ENCODE measurements around the gene SENP1.

Gene SENP1

DNA sequence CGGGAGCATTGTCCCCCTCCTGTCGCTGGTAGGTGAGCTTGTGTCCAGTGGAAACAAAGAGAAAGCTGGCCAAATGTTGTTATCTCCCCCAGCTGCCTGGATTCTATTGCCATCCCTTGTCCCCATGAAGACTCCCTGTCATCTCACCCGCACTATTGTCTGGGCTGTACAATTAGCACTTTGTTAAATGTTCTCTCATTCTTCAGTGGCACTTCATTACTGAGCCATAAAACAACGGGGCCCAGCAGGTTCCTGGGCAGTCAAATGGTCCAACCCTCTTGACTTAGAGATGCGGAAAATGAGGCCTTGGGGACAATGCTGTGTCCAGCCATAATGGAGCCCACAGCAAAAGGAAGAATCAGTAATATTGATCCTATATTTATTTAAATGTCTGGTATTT, 88.4 kb downstream of the SENP1 start:
- no peaks in the 10 kb centered on the region for H3K79me1 ChIP-seq (ENCODE audit: low read length)

DNA sequence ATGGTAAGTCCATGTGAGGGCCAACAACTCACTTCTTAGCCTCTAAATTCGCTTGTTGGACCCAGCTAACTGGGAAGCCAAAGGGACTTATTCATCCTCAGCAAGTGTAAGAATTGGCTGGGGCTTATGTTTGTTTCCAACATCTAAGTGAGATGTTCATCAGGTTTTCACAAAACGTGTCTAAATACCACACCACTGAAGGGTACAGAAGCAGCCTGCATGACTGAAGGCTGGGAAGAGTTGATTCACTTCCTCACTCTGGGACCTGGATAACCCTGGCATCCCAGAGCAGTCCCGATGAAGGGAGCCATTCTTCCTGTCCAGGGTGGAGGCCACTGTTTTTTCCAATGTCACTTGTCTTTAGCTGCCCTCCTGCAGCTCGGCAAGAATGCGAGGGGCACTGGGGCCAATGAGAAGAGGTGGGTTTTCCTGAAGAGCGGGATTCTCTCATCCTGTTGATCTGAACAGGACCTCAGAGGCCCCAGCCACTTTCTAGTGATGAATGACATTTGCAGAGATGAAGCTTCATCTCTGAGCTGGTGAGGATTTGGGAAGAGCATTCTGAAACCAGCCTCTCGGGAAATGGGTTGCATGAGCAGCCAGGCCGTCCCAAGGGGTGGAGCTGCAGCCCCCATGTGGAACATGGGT, 89.4 kb downstream of the SENP1 start:
- H3K4me1 ChIP-seq (ENCODE audit: control insufficient read depth, low read depth, low read length), result no peaks in the 10 kb centered on the region
- no peak overlapping the region for H4K5ac ChIP-seq (ENCODE audit: low read length)
- H2BK15ac ChIP-seq (replicated peaks; ENCODE audit: low read depth), result no peak overlapping the region
- H2BK120ac ChIP-seq (ENCODE audit: low read depth, low read length), result no peak overlapping the region
- no peak overlapping the region for H3K18ac ChIP-seq (ENCODE audit: low read length)
- no peak overlapping the region for H3K4me3 ChIP-seq (ENCODE audit: low read length)
- H4K8ac ChIP-seq (ENCODE audit: low read depth, low read length), result no peak overlapping the region
- H3K56ac ChIP-seq (ENCODE audit: low read length), result no peak overlapping the region
- WGBS (ENCODE audit: extremely low coverage, insufficient coverage, low lambda C conversion rate), result no CpG with 5 or more reads among the region's 8 CpGs
- H2AK5ac ChIP-seq (ENCODE audit: low read length), result no peak overlapping the region
- no peaks in the 10 kb centered on the region for H3K79me1 ChIP-seq (ENCODE audit: low read length)
- H3K27ac ChIP-seq (ENCODE audit: low read depth, low read length), result no peak overlapping the region
- H3K79me2 ChIP-seq (ENCODE audit: control insufficient read depth, insufficient read depth, low read length), result no peaks in the 10 kb centered on the region
- no peak for DNase-seq
- no peak overlapping the region for H2BK5ac ChIP-seq (ENCODE audit: low read length)
- no peak overlapping the region for H3K4me2 ChIP-seq (ENCODE audit: low read length)
- H3K27me3 ChIP-seq (ENCODE audit: insufficient read depth, low read length, poor library complexity), result peaks cover 68% of the 10 kb centered on the region
- H3K36me3 ChIP-seq (ENCODE audit: control insufficient read depth, insufficient read depth, low read length), result no peaks in the 10 kb centered on the region
- H3K23ac ChIP-seq (ENCODE audit: low read length), result no peak overlapping the region
- no peak overlapping the region for H3K9ac ChIP-seq (ENCODE audit: low read length)
- H3K4ac ChIP-seq (ENCODE audit: low read depth, low read length), result no peak overlapping the region

More for the DNA sequence above, 88.4 kb downstream of the SENP1 start:
- H4K5ac ChIP-seq (ENCODE audit: low read length), result no peak overlapping the region
- H2BK120ac ChIP-seq (ENCODE audit: low read depth, low read length), result no peak overlapping the region
- H3K18ac ChIP-seq (ENCODE audit: low read length), result no peak overlapping the region
- H2AK5ac ChIP-seq (ENCODE audit: low read length), result no peak overlapping the region
- no peak overlapping the region for H3K4me2 ChIP-seq (ENCODE audit: low read length)
- H3K56ac ChIP-seq (ENCODE audit: low read length), result no peak overlapping the region
- H3K36me3 ChIP-seq (ENCODE audit: control insufficient read depth, insufficient read depth, low read length), result no peaks in the 10 kb centered on the region
- H3K27me3 ChIP-seq (ENCODE audit: insufficient read depth, low read length, poor library complexity), result peaks cover 65% of the 10 kb centered on the region
- H3K79me2 ChIP-seq (ENCODE audit: control insufficient read depth, insufficient read depth, low read length), result no peaks in the 10 kb centered on the region
- H3K4me3 ChIP-seq (ENCODE audit: low read length), result no peak overlapping the region
- H3K4me1 ChIP-seq (ENCODE audit: control insufficient read depth, low read depth, low read length), result no peaks in the 10 kb centered on the region
- WGBS (ENCODE audit: extremely low coverage, insufficient coverage, low lambda C conversion rate), result no CpG with 5 or more reads among the region's 5 CpGs
- H3K9ac ChIP-seq (ENCODE audit: low read length), result no peak overlapping the region
- H4K8ac ChIP-seq (ENCODE audit: low read depth, low read length), result no peak overlapping the region
- DNase-seq, result no peak
- no peak overlapping the region for H2BK5ac ChIP-seq (ENCODE audit: low read length)
- no peak overlapping the region for H3K27ac ChIP-seq (ENCODE audit: low read depth, low read length)
- no peak overlapping the region for H3K4ac ChIP-seq (ENCODE audit: low read depth, low read length)
- no peak overlapping the region for H2BK15ac ChIP-seq (replicated peaks; ENCODE audit: low read depth)
- no peak overlapping the region for H3K23ac ChIP-seq (ENCODE audit: low read length)

DNA sequence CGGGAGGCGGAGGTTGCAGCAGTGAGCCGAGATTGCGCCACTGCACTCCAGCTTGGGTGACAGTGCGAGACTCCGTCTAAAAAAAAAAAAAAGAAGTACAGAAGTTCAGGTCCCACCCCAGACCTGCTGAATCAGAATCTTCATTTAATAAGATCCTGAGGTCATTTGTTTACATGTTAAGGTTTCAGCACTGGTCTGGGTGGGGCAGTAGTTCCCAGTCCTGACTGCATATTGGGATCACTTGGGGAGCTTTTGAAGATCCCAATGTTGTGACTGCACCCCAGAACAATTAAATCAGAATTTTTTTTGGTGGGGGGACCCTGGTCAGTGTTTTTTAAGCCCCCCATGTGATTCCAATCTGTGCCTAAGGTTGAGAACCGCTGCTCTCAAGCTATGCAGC, 89.9 kb downstream of the SENP1 start:
- Histone ChIP-seq H3K4ac (ENCODE audit: low read depth, low read length) (no peak overlapping the region), H4K8ac (ENCODE audit: low read depth, low read length) (no peak overlapping the region), H2BK5ac (ENCODE audit: low read length) (no peak overlapping the region), H3K23ac (ENCODE audit: low read length) (no peak overlapping the region), H2BK15ac (replicated peaks; ENCODE audit: low read depth) (no peak overlapping the region), H3K56ac (ENCODE audit: low read length) (no peak overlapping the region), H3K79me1 (ENCODE audit: low read length) (no peaks in the 10 kb centered on the region), H3K79me2 (ENCODE audit: control insufficient read depth, insufficient read depth, low read length) (no peaks in the 10 kb centered on the region), H3K9ac (ENCODE audit: low read length) (no peak overlapping the region), H3K36me3 (ENCODE audit: control insufficient read depth, insufficient read depth, low read length) (no peaks in the 10 kb centered on the region), H2AK5ac (ENCODE audit: low read length) (no peak overlapping the region), H4K5ac (ENCODE audit: low read length) (no peak overlapping the region), H3K27ac (ENCODE audit: low read depth, low read length) (no peak overlapping the region), H3K4me3 (ENCODE audit: low read length) (no peak overlapping the region), H2BK120ac (ENCODE audit: low read depth, low read length) (no peak overlapping the region), H3K4me2 (ENCODE audit: low read length) (no peak overlapping the region), H3K18ac (ENCODE audit: low read length) (no peak overlapping the region), H3K4me1 (ENCODE audit: control insufficient read depth, low read depth, low read length) (no peaks in the 10 kb centered on the region), H3K27me3 (ENCODE audit: insufficient read depth, low read length, poor library complexity) (peaks cover 70% of the 10 kb centered on the region)
- no peak for DNase-seq
- WGBS (ENCODE audit: extremely low coverage, insufficient coverage, low lambda C conversion rate), result no CpG with 5 or more reads among the region's 7 CpGs

DNA sequence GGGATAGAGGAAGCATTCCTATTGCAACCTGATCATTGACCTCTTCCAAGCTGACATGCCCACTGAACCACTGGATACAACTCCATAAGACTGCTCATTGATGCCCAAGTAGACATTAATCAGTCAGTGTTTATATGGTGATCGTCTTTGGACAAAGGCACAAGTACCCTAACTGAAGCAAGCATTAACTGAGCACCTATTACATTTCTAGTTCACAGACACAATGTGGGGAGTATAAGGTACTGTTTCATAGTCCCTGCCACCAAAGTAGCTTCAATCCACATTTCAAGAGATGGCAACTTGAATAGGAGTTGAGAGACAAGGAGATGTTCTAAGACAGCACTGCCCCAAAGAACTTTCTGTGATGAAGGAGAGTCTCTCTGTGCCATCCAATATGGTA, 90.8 kb downstream of the SENP1 start:
- H2AK5ac ChIP-seq (ENCODE audit: low read length), result no peak overlapping the region
- no peak overlapping the region for H3K56ac ChIP-seq (ENCODE audit: low read length)
- no CpG with 5 or more reads among the region's 1 CpG for WGBS (ENCODE audit: extremely low coverage, insufficient coverage, low lambda C conversion rate)
- no peak overlapping the region for H2BK15ac ChIP-seq (replicated peaks; ENCODE audit: low read depth)
- H3K4me2 ChIP-seq (ENCODE audit: low read length), result no peak overlapping the region
- no peaks in the 10 kb centered on the region for H3K79me1 ChIP-seq (ENCODE audit: low read length)
- H3K79me2 ChIP-seq (ENCODE audit: control insufficient read depth, insufficient read depth, low read length), result no peaks in the 10 kb centered on the region
- H2BK5ac ChIP-seq (ENCODE audit: low read length), result no peak overlapping the region
- no peak overlapping the region for H4K5ac ChIP-seq (ENCODE audit: low read length)
- DNase-seq, result no peak
- no peak overlapping the region for H3K27ac ChIP-seq (ENCODE audit: low read depth, low read length)
- peaks cover 75% of the 10 kb centered on the region for H3K27me3 ChIP-seq (ENCODE audit: insufficient read depth, low read length, poor library complexity)
- H3K36me3 ChIP-seq (ENCODE audit: control insufficient read depth, insufficient read depth, low read length), result no peaks in the 10 kb centered on the region
- no peak overlapping the region for H3K23ac ChIP-seq (ENCODE audit: low read length)
- no peak overlapping the region for H3K18ac ChIP-seq (ENCODE audit: low read length)
- no peak overlapping the region for H3K9ac ChIP-seq (ENCODE audit: low read length)
- H3K4me1 ChIP-seq (ENCODE audit: control insufficient read depth, low read depth, low read length), result no peaks in the 10 kb centered on the region
- H3K4ac ChIP-seq (ENCODE audit: low read depth, low read length), result no peak overlapping the region
- H2BK120ac ChIP-seq (ENCODE audit: low read depth, low read length), result no peak overlapping the region
- no peak overlapping the region for H4K8ac ChIP-seq (ENCODE audit: low read depth, low read length)
- no peak overlapping the region for H3K4me3 ChIP-seq (ENCODE audit: low read length)

DNA sequence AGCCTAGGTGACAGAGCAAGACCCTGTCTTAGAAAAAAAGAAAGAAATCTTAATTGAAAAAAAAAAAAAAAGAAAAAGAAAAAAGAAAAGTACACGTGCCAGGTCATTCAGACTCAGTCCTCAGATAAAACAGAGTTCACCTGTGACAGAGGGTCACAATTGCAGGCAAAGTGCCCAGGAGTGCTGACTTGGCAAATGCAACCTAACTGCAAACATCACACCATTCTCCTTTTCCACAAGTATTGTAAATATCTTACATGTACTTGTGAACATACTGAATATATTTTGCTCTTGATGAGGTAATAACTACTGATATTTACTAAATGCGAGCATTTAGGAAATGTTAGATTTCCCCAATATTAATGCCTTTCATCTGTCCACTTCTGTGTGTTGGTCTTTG, 92.6 kb downstream of the SENP1 start:
- H2BK120ac ChIP-seq (ENCODE audit: low read depth, low read length), result no peak overlapping the region
- H3K23ac ChIP-seq (ENCODE audit: low read length), result no peak overlapping the region
- no peak overlapping the region for H3K18ac ChIP-seq (ENCODE audit: low read length)
- no peak overlapping the region for H3K4me2 ChIP-seq (ENCODE audit: low read length)
- no peak overlapping the region for H2AK5ac ChIP-seq (ENCODE audit: low read length)
- no peaks in the 10 kb centered on the region for H3K36me3 ChIP-seq (ENCODE audit: control insufficient read depth, insufficient read depth, low read length)
- no peaks in the 10 kb centered on the region for H3K79me1 ChIP-seq (ENCODE audit: low read length)
- H3K9ac ChIP-seq (ENCODE audit: low read length), result no peak overlapping the region
- H3K79me2 ChIP-seq (ENCODE audit: control insufficient read depth, insufficient read depth, low read length), result no peaks in the 10 kb centered on the region
- no peak overlapping the region for H3K27ac ChIP-seq (ENCODE audit: low read depth, low read length)
- H3K4me3 ChIP-seq (ENCODE audit: low read length), result no peak overlapping the region
- WGBS (ENCODE audit: extremely low coverage, insufficient coverage, low lambda C conversion rate), result no CpG with 5 or more reads among the region's 2 CpGs
- peaks cover 75% of the 10 kb centered on the region for H3K27me3 ChIP-seq (ENCODE audit: insufficient read depth, low read length, poor library complexity)
- H3K56ac ChIP-seq (ENCODE audit: low read length), result no peak overlapping the region
- H3K4me1 ChIP-seq (ENCODE audit: control insufficient read depth, low read depth, low read length), result no peaks in the 10 kb centered on the region
- H4K8ac ChIP-seq (ENCODE audit: low read depth, low read length), result no peak overlapping the region
- no peak overlapping the region for H3K4ac ChIP-seq (ENCODE audit: low read depth, low read length)
- DNase-seq, result no peak
- H4K5ac ChIP-seq (ENCODE audit: low read length), result no peak overlapping the region
- no peak overlapping the region for H2BK5ac ChIP-seq (ENCODE audit: low read length)
- H2BK15ac ChIP-seq (replicated peaks; ENCODE audit: low read depth), result no peak overlapping the region

DNA sequence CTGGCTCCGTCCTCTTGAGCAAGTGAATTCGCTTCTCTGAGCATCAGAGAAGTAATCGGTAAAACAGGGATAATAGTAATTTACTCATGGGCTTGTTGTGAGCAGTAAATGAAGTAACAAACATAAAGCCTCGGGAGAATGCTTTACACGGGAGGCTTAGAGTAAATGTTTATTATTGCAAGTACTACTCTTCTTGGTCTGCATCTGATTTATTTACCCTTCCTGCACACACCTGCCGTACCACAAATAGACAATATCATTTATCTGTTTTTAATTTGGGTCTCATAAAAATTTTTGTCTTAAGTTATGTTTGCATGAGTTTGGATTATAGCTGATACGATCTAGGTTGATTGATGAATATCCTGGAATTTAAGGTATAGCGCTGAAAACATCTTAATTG, 93.8 kb downstream of the SENP1 start:
- no peaks in the 10 kb centered on the region for H3K79me2 ChIP-seq (ENCODE audit: control insufficient read depth, insufficient read depth, low read length)
- peaks cover 70% of the 10 kb centered on the region for H3K27me3 ChIP-seq (ENCODE audit: insufficient read depth, low read length, poor library complexity)
- no peak overlapping the region for H3K56ac ChIP-seq (ENCODE audit: low read length)
- no peak overlapping the region for H3K4me3 ChIP-seq (ENCODE audit: low read length)
- no peak overlapping the region for H4K5ac ChIP-seq (ENCODE audit: low read length)
- no peak overlapping the region for H3K4ac ChIP-seq (ENCODE audit: low read depth, low read length)
- DNase-seq, result no peak
- no peaks in the 10 kb centered on the region for H3K4me1 ChIP-seq (ENCODE audit: control insufficient read depth, low read depth, low read length)
- H3K18ac ChIP-seq (ENCODE audit: low read length), result no peak overlapping the region
- H3K27ac ChIP-seq (ENCODE audit: low read depth, low read length), result no peak overlapping the region
- no peak overlapping the region for H2AK5ac ChIP-seq (ENCODE audit: low read length)
- H2BK15ac ChIP-seq (replicated peaks; ENCODE audit: low read depth), result no peak overlapping the region
- H3K36me3 ChIP-seq (ENCODE audit: control insufficient read depth, insufficient read depth, low read length), result no peaks in the 10 kb centered on the region
- no peak overlapping the region for H3K23ac ChIP-seq (ENCODE audit: low read length)
- H3K4me2 ChIP-seq (ENCODE audit: low read length), result no peak overlapping the region
- WGBS (ENCODE audit: extremely low coverage, insufficient coverage, low lambda C conversion rate), result no CpG with 5 or more reads among the region's 8 CpGs
- H3K79me1 ChIP-seq (ENCODE audit: low read length), result no peaks in the 10 kb centered on the region
- H2BK120ac ChIP-seq (ENCODE audit: low read depth, low read length), result no peak overlapping the region
- H3K9ac ChIP-seq (ENCODE audit: low read length), result no peak overlapping the region
- H2BK5ac ChIP-seq (ENCODE audit: low read length), result no peak overlapping the region
- H4K8ac ChIP-seq (ENCODE audit: low read depth, low read length), result no peak overlapping the region

All from mesendoderm (in vitro differentiated cells).